HCT116 (cell line): ENCODE measurements around the gene CPTP. TPM values are rescaled to one million over a fixed set of nuclear protein-coding genes. Genes with fewer than 3 reads are reported as not detected.
A peak's percentile ranks its signal among the peaks of the same experiment; 100 is the strongest.

ENCODE experiments used
- ATAC-seq: fragments of 200-7000 bp; cut with Tn5 transposase; 2 replicates; pipeline ENCODE4 v1.9.1; 2020; ENCODE audit warnings: mild to moderate bottlenecking, moderate library complexity
- BruUV-seq: library from RNA; stranded (reverse); fragments of 400-500 nt; replicated peaks from 2 replicates; lab custom pipeline; 2021; lab: Mats Ljungman, UMichigan
- CTCF ChIA-PET: fragments of 300-600 bp; sonication (Branson Sonifier 250); formaldehyde crosslinking; loops from one replicate; lab custom pipeline; 2021; ENCODE audit warnings: antibody characterized with exemption; lab: Charles Lee
- POLR2A ChIA-PET: fragments of 300-600, 350-600 bp; sonication (Branson Sonifier 250); formaldehyde crosslinking; loops from one replicate; lab custom pipeline; 2021; ENCODE audit warnings: antibody characterized with exemption; lab: Charles Lee
- RAD21 ChIA-PET, 2 experiments: fragments of 300-600 bp; sonication (Branson Sonifier 250); formaldehyde crosslinking; loops; one replicate each; lab custom pipeline; 2023; ENCODE audit warnings: low total read pairs in 2 of 2; ENCODE audit not compliant: uncharacterized antibody in 2 of 2, unreplicated experiment in 2 of 2, low non-redundant PET in 1 of 2; lab: Charles Lee
- DNase-seq: peaks from one replicate; pipeline ENCODE4 v3.0.0-alpha.2; 2010; ENCODE audit warnings: low read depth, low spot score
- H2AFZ ChIP-seq: fragments of 200-600 bp; shearing (Covaris generic), sonication (generic); 2 replicates; pipeline ENCODE4 v1.6.1; 2017; ENCODE audit warnings: low read depth, mixed run types, mixed read lengths, antibody characterized with exemption, low read length; ENCODE audit not compliant: poor library complexity, severe bottlenecking
- H3K27ac ChIP-seq: 2 replicates; pipeline ENCODE4 v1.5.1; 2012; ENCODE audit warnings: low read depth, low read length
- H3K27me3 ChIP-seq: fragments of 200-600 bp; sonication (generic); 2 replicates; pipeline ENCODE4 v1.6.1; 2016; ENCODE audit warnings: mixed run types, low read length, mixed read lengths; ENCODE audit not compliant: insufficient read depth
- H3K36me3 ChIP-seq, 2 experiments: fragments of 200-500 bp in 1 of 2; fragments of 200-600 bp in 1 of 2; sonication (Bioruptor generic) in 1 of 2; sonication (generic) in 1 of 2; 2 replicates each; pipeline versions ENCODE4 v1.5.1 to v1.6.1; 2014 to 2016; ENCODE audit warnings: low read length in 2 of 2, inconsistent platforms in 1 of 2, mixed read lengths in 1 of 2, mixed run types in 1 of 2; ENCODE audit not compliant: insufficient read depth in 2 of 2, control insufficient read depth in 1 of 2
- H3K4me1 ChIP-seq, 2 experiments: fragments of 200-600 bp in 1 of 2; sonication (generic) in 1 of 2; 2 replicates each; pipeline versions ENCODE4 v1.5.1 to v1.6.1; 2012 to 2017; ENCODE audit warnings: low read length in 2 of 2, inconsistent platforms in 1 of 2, mild to moderate bottlenecking in 1 of 2, mixed read lengths in 1 of 2, mixed run types in 1 of 2, moderate library complexity in 1 of 2; ENCODE audit not compliant: insufficient read depth in 2 of 2, control insufficient read depth in 1 of 2
- H3K4me2 ChIP-seq: fragments of 200-600 bp; sonication (generic); 2 replicates; pipeline ENCODE4 v1.6.1; 2017; ENCODE audit warnings: mixed run types, low read length, mixed read lengths
- H3K4me3 ChIP-seq, 2 experiments: fragments of 200-600 bp in 1 of 2; sonication (generic) in 1 of 2; replicated peaks in 1 of 2; 2 replicates each; pipeline ENCODE4 v1.5.1; 2011 to 2016; ENCODE audit warnings: low read length in 2 of 2, control low read depth in 1 of 2, low read depth in 1 of 2, mild to moderate bottlenecking in 1 of 2, mixed read lengths in 1 of 2, mixed run types in 1 of 2
- H3K79me2 ChIP-seq: fragments of 200-600 bp; sonication (generic); 2 replicates; pipeline ENCODE4 v1.6.1; 2017; ENCODE audit warnings: mild to moderate bottlenecking, mixed run types, low read length, moderate library complexity, mixed read lengths; ENCODE audit not compliant: insufficient read depth
- H3K9ac ChIP-seq: fragments of 200-600 bp; sonication (generic); 2 replicates; pipeline ENCODE4 v1.6.1; 2016; ENCODE audit warnings: low read length, mixed read lengths
- H3K9me2 ChIP-seq: fragments of 200-600 bp; sonication (generic), shearing (Covaris generic); 2 replicates; pipeline ENCODE4 v1.6.1; 2017; ENCODE audit warnings: mixed run types, mild to moderate bottlenecking, moderate library complexity; ENCODE audit not compliant: insufficient read depth
- H3K9me3 ChIP-seq, 2 experiments: fragments of 200-500 bp in 1 of 2; fragments of 200-600 bp in 1 of 2; sonication (Bioruptor generic) in 1 of 2; sonication (generic) in 1 of 2; 2 replicates each; pipeline ENCODE4 v1.6.1; 2014 to 2017; ENCODE audit warnings: low read length in 2 of 2, mixed read lengths in 2 of 2, inconsistent platforms in 1 of 2, low read depth in 1 of 2, mild to moderate bottlenecking in 1 of 2, mixed run types in 1 of 2, moderate library complexity in 1 of 2; ENCODE audit not compliant: control insufficient read depth in 1 of 2, insufficient read depth in 1 of 2
- H4K20me1 ChIP-seq: fragments of 200-600 bp; sonication (generic), shearing (Covaris generic); 2 replicates; pipeline ENCODE4 v1.6.1; 2017; ENCODE audit warnings: mixed run types, mild to moderate bottlenecking, moderate library complexity; ENCODE audit not compliant: insufficient read depth
- CEBPB ChIP-seq: IDR thresholded peaks from 2 replicates; pipeline ENCODE4 v1.6.1; 2012; ENCODE audit warnings: low read depth
- CTCF ChIP-seq, 3 experiments: fragments of 200-600 bp in 1 of 3; sonication (generic) in 1 of 3; IDR thresholded peaks in 2 of 3; conservative IDR thresholded peaks in 1 of 3; 2 replicates each; pipeline ENCODE4 v1.5.1; 2012 to 2017; ENCODE audit warnings: low read depth in 2 of 3, low read length in 2 of 3, antibody characterized with exemption in 1 of 3, borderline replicate concordance in 1 of 3, control low read depth in 1 of 3, mild to moderate bottlenecking in 1 of 3, mixed read lengths in 1 of 3, mixed run types in 1 of 3, moderate library complexity in 1 of 3; ENCODE audit not compliant: insufficient read depth in 1 of 3
- ELF1 ChIP-seq: IDR thresholded peaks from 2 replicates; pipeline ENCODE4 v1.6.1; 2012; ENCODE audit warnings: low read depth, borderline replicate concordance
- EZH2phosphoT487 ChIP-seq: fragments of 200-600 bp; IDR thresholded peaks from 2 replicates; pipeline ENCODE4 v1.6.1; 2018; ENCODE audit warnings: antibody characterized with exemption, borderline replicate concordance
- FOSL1 ChIP-seq: IDR thresholded peaks from 2 replicates; pipeline ENCODE4 v1.6.1; 2012; ENCODE audit warnings: low read depth
- JUND ChIP-seq: IDR thresholded peaks from 2 replicates; pipeline ENCODE4 v1.6.1; 2012
- MAX ChIP-seq: IDR thresholded peaks from 2 replicates; pipeline ENCODE4 v1.6.1; 2012
- POLR2AphosphoS5 ChIP-seq: IDR thresholded peaks from 2 replicates; pipeline ENCODE4 v1.6.1; 2011; ENCODE audit warnings: mild to moderate bottlenecking, low read depth, low read length, moderate library complexity
- SP1 ChIP-seq: IDR thresholded peaks from 2 replicates; pipeline ENCODE4 v1.6.1; 2012; ENCODE audit warnings: low read depth
- TCF7L2 ChIP-seq: IDR thresholded peaks from 2 replicates; pipeline ENCODE4 v1.7.0; 2011; ENCODE audit warnings: borderline replicate concordance, inconsistent platforms; ENCODE audit not compliant: insufficient read depth, insufficient read length; ENCODE audit errors: extremely low read depth
- YY1 ChIP-seq: IDR thresholded peaks from 2 replicates; pipeline ENCODE4 v1.6.1; 2011; ENCODE audit warnings: low read length, low read depth, moderate library complexity, mild to moderate bottlenecking; ENCODE audit not compliant: insufficient replicate concordance; ENCODE audit errors: extremely low read depth
- ZFX ChIP-seq: fragments of 450-650 bp; IDR thresholded peaks from 2 replicates; pipeline ENCODE4 v1.6.1; 2017
- ZNF274 ChIP-seq: fragments of 200-500 bp; sonication (Bioruptor generic); IDR thresholded peaks from 2 replicates; pipeline ENCODE4 v1.6.1; 2014; ENCODE audit warnings: mild to moderate bottlenecking, low read depth, low read length, inconsistent platforms
- intact Hi-C: fragments of 100-400 bp; cut with micrococcal nuclease; formaldehyde crosslinking; loops from 2 replicates; pipeline ENCODE4 v1.10.0; 2022
- total RNA-seq: library from RNA; stranded (reverse); gene quantifications from one replicate; pipeline ENCODE4 v1.2.1, GENCODE V29; 2021; ENCODE audit not compliant: unreplicated experiment

CPTP gene
- total RNA-seq, 1 experiment from 2014 or later = 16.3 TPM

GRCh38 chr1:1340185-1340584, 15.6 kb downstream of the CPTP start (continued):
- TF ChIP-seq POLR2AphosphoS5 (no peak), CTCF (IDR thresholded peaks at IDR 0.05 in 2 of 3, conservative IDR thresholded peaks at IDR 0.05 in 1 of 3; ENCODE audit: borderline replicate concordance in 1 of 3, insufficient read depth in 1 of 3, low read depth in 2 of 3, low read length in 2 of 3) (no peak), CEBPB (no peak), EZH2phosphoT487 (no peak), ZNF274 (no peak), SP1 (no peak), TCF7L2 (no peak), MAX (no peak), JUND (no peak)

- no TSS peak for BruUV-seq
Observed at GRCh38 chr1:1340791-1341548, 16.4 kb downstream of the CPTP start.

More at GRCh38 chr1:1340791-1341548, 16.4 kb downstream of the CPTP start:
- H3K4me1 ChIP-seq = peaks cover 25 to 54% of the 10 kb centered on the region in 2 experiments
- no peaks in the 10 kb centered on the region for H3K9me2 ChIP-seq
- RAD21 ChIA-PET = no interaction called here
- peaks cover 4% of the 10 kb centered on the region; the same call in 1 of the 2 replicates for H4K20me1 ChIP-seq
- no peaks in the 10 kb centered on the region for H3K27me3 ChIP-seq
- intact Hi-C loops = loop anchor here (10.0 kb wide), 1 partner anchor 274 kb away; the partner anchor contains the start of gene MIB2
- no peaks in the 10 kb centered on the region for H3K9me3 ChIP-seq
- no peak for DNase-seq
- H3K9ac ChIP-seq = no peak overlapping the region
- H3K27ac ChIP-seq = no peak overlapping the region
- H2AFZ ChIP-seq = no peak overlapping the region
- peaks cover 7 to 40% of the 10 kb centered on the region in 2 experiments; a peak in 3 of 4 replicates for H3K36me3 ChIP-seq
- H3K79me2 ChIP-seq = peaks cover 60% of the 10 kb centered on the region
- ATAC-seq = no peak
- no peak overlapping the region for H3K4me3 ChIP-seq
- TF ChIP-seq POLR2AphosphoS5 (peak; percentile 4; the same call in 1 of the 2 replicates), ZFX (no peak), JUND (no peak), FOSL1 (no peak), YY1 (no peak), CTCF (IDR thresholded peaks at IDR 0.05 in 2 of 3, conservative IDR thresholded peaks at IDR 0.05 in 1 of 3; ENCODE audit: borderline replicate concordance in 1 of 3, insufficient read depth in 1 of 3, low read depth in 2 of 3, low read length in 2 of 3) (no peak), ELF1 (no peak), EZH2phosphoT487 (no peak)
- TF ChIP-seq, all 23 proteins: peak for 1
- ChIA-PET POLR2A (no interaction called here), CTCF (no interaction called here)
- no peak overlapping the region for H3K4me2 ChIP-seq
